WTC11 (cell line): ENCODE results near the gene EIF4G1. TPM values are rescaled to one million over a fixed set of nuclear protein-coding genes. Genes with fewer than 3 reads are reported as not detected.

ENCODE experiments used
- ATAC-seq: fragments of 200-7000 bp; cut with Tn5 transposase; 2 replicates; pipeline ENCODE4 v1.10.0; 2021; ENCODE audit warnings: mild to moderate bottlenecking, moderate library complexity
- CTCF ChIA-PET: fragments of 300-600 bp; sonication (Branson Sonifier 250); formaldehyde crosslinking; loops from one replicate; lab custom pipeline; 2021; ENCODE audit warnings: antibody characterized with exemption; lab: Charles Lee
- POLR2A ChIA-PET: fragments of 350-600 bp; sonication (Branson Sonifier 250); formaldehyde crosslinking; loops from one replicate; lab custom pipeline; 2021; ENCODE audit warnings: antibody characterized with exemption; lab: Charles Lee
- DNase-seq: peaks from one replicate; pipeline ENCODE4 v3.0.0; 2021; ENCODE audit warnings: low spot score
- H3K27ac Mint-ChIP-seq: 2 replicates; pipeline ENCODE4 v1.8.0; 2021; ENCODE audit warnings: mixed read lengths
- H3K27me3 Mint-ChIP-seq: 2 replicates; pipeline ENCODE4 v1.8.0; 2021; ENCODE audit warnings: low read depth, mild to moderate bottlenecking, moderate library complexity, mixed read lengths
- H3K36me3 Mint-ChIP-seq: 2 replicates; pipeline ENCODE4 v1.8.0; 2021; ENCODE audit warnings: mixed read lengths
- H3K4me1 Mint-ChIP-seq: 2 replicates; pipeline ENCODE4 v1.8.0; 2022; ENCODE audit warnings: mixed read lengths
- H3K4me3 Mint-ChIP-seq: 2 replicates; pipeline ENCODE4 v1.8.0; 2021; ENCODE audit warnings: mild to moderate bottlenecking, moderate library complexity, mixed read lengths
- H3K9me3 Mint-ChIP-seq: 2 replicates; pipeline ENCODE4 v1.8.0; 2021; ENCODE audit warnings: mixed read lengths
- ATF2 ChIP-seq: sonication (generic); formaldehyde crosslinking; IDR thresholded peaks from 2 replicates; pipeline ENCODE4 v1.8.1; 2022; ENCODE audit warnings: low read depth, missing genetic modification reagents, borderline replicate concordance
- E2F5 ChIP-seq: sonication (generic); formaldehyde crosslinking; IDR thresholded peaks from 2 replicates; pipeline ENCODE4 v1.8.1; 2022; ENCODE audit warnings: mild to moderate bottlenecking, moderate library complexity, missing genetic modification reagents
- ELF4 ChIP-seq: sonication (generic); formaldehyde crosslinking; IDR thresholded peaks from 2 replicates; pipeline ENCODE4 v1.8.1; 2022; ENCODE audit warnings: low read depth, mild to moderate bottlenecking, moderate library complexity, missing genetic modification reagents
- FOXJ3 ChIP-seq: sonication (generic); formaldehyde crosslinking; IDR thresholded peaks from 2 replicates; pipeline ENCODE4 v1.9.0; 2021; ENCODE audit warnings: missing genetic modification reagents, mild to moderate bottlenecking, borderline replicate concordance
- FOXP1 ChIP-seq: sonication (generic); formaldehyde crosslinking; IDR thresholded peaks from 2 replicates; pipeline ENCODE4 v1.8.0; 2022; ENCODE audit warnings: missing genetic modification reagents, mild to moderate bottlenecking, moderate library complexity, borderline replicate concordance
- GRHL2 ChIP-seq: fragments of 250-450 bp; sonication (Bioruptor Pico); IDR thresholded peaks from 2 replicates; pipeline ENCODE4 v1.8.0; 2022; ENCODE audit warnings: mild to moderate bottlenecking, moderate library complexity; ENCODE audit not compliant: insufficient replicate concordance, severe bottlenecking
- HMGA2 ChIP-seq: fragments of 250-450 bp; sonication (Bioruptor Pico); IDR thresholded peaks from 2 replicates; pipeline ENCODE4 v1.4.0; 2021; ENCODE audit warnings: mild to moderate bottlenecking, moderate library complexity
- MLX ChIP-seq: sonication (generic); formaldehyde crosslinking; IDR thresholded peaks from 2 replicates; pipeline ENCODE4 v1.8.1; 2023; ENCODE audit warnings: mild to moderate bottlenecking, missing genetic modification reagents, moderate library complexity
- MXD4 ChIP-seq: fragments of 250-450 bp; sonication (Bioruptor Pico); IDR thresholded peaks from 2 replicates; pipeline ENCODE4 v1.8.0; 2021; ENCODE audit warnings: mild to moderate bottlenecking, moderate library complexity, borderline replicate concordance
- MYBL2 ChIP-seq: sonication (generic); formaldehyde crosslinking; IDR thresholded peaks from 2 replicates; pipeline ENCODE4 v1.8.1; 2023; ENCODE audit warnings: mild to moderate bottlenecking, moderate library complexity, missing genetic modification reagents
- NR3C1 ChIP-seq: sonication (generic); formaldehyde crosslinking; conservative IDR thresholded peaks from 2 replicates; pipeline ENCODE4 v1.8.1; 2023; ENCODE audit warnings: low read depth, mild to moderate bottlenecking, missing genetic modification reagents
- PREB ChIP-seq: sonication (generic); formaldehyde crosslinking; IDR thresholded peaks from 2 replicates; pipeline ENCODE4 v1.8.1; 2022; ENCODE audit warnings: mild to moderate bottlenecking, missing genetic modification reagents, moderate library complexity, borderline replicate concordance
- ZNF138 ChIP-seq: sonication (generic); formaldehyde crosslinking; conservative IDR thresholded peaks from 2 replicates; pipeline ENCODE4 v1.8.1; 2022; ENCODE audit warnings: mild to moderate bottlenecking, moderate library complexity, missing genetic modification reagents
- ZNF423 ChIP-seq: fragments of 250-450 bp; sonication (Bioruptor Pico); IDR thresholded peaks from 2 replicates; pipeline ENCODE4 v2.1.2; 2022; ENCODE audit warnings: mild to moderate bottlenecking, moderate library complexity
- total RNA-seq: library from RNA; stranded (reverse); gene quantifications from 3 replicates; pipeline ENCODE4 v1.2.3, GENCODE V29; 2021
- TF ChIP-seq, protein P1 (sequence below): sonication (generic); formaldehyde crosslinking; conservative IDR thresholded peaks from 2 replicates; pipeline ENCODE4 v1.8.1; 2023; ENCODE audit warnings: mild to moderate bottlenecking, low read depth, missing genetic modification reagents, moderate library complexity
- TF ChIP-seq, protein P2 (sequence below): fragments of 250-450 bp; sonication (Bioruptor Pico); conservative IDR thresholded peaks from 2 replicates; pipeline ENCODE4 v1.9.0; 2021; ENCODE audit warnings: mild to moderate bottlenecking
- TF ChIP-seq, protein P3 (sequence below): fragments of 200-600 bp; IDR thresholded peaks from 2 replicates; pipeline ENCODE4 v1.8.0; 2022; ENCODE audit warnings: antibody characterized with exemption

EIF4G1 gene
- total RNA-seq, 1 experiment from 2014 or later = 557 TPM

DNA sequence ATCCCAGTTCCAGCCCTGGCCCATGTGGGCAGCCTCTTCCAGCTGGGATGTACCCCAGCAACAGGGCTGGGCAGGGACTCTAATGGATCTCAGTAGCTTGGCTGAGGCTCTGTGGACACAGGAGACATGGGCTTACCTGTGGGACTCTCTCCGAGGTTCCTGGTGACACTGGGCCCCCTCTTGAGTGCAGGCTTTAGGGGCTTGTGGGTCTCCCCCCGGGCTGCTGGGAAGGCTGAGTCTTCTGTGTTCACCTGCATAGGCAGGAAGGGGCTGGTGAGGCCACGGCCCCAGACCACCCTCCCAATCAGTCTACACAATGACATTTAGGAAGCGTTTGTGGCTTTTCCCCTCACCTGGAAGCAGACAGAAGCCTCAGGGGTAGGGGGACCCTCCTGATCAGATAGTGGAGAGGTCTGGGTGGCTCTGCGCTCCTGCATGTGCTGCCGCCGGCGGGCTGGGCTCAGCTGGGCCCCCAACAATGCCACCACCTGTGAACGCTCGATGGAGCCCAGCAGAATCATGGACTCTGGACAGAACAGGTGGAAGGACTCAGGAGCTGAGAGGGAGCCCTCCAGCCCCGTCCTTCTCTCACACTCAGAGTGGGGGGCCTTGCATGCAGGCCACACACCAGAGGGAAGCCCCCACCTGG, 38.6 kb downstream of the EIF4G1 start:
- POLR2A ChIA-PET = interaction anchor here (1.2 kb wide), 1 partner anchor 9 kb away, joined by 9 read pairs; no protein-coding TSS in a partner anchor
- no peaks in the 10 kb centered on the region for H3K27me3 Mint-ChIP-seq
- CTCF ChIA-PET = interaction anchor here (0.5 to 2.4 kb wide), 7 partner anchors 9 to 189 kb away, joined by 3 to 12 read pairs (median 5); no protein-coding TSS in a partner anchor
- H3K27ac Mint-ChIP-seq = no peak overlapping the region
- no peak for TF ChIP-seq FOXJ3
- TF ChIP-seq E2F5 = no peak
- TF ChIP-seq ELF4 = no peak
- TF ChIP-seq, protein P1, sequence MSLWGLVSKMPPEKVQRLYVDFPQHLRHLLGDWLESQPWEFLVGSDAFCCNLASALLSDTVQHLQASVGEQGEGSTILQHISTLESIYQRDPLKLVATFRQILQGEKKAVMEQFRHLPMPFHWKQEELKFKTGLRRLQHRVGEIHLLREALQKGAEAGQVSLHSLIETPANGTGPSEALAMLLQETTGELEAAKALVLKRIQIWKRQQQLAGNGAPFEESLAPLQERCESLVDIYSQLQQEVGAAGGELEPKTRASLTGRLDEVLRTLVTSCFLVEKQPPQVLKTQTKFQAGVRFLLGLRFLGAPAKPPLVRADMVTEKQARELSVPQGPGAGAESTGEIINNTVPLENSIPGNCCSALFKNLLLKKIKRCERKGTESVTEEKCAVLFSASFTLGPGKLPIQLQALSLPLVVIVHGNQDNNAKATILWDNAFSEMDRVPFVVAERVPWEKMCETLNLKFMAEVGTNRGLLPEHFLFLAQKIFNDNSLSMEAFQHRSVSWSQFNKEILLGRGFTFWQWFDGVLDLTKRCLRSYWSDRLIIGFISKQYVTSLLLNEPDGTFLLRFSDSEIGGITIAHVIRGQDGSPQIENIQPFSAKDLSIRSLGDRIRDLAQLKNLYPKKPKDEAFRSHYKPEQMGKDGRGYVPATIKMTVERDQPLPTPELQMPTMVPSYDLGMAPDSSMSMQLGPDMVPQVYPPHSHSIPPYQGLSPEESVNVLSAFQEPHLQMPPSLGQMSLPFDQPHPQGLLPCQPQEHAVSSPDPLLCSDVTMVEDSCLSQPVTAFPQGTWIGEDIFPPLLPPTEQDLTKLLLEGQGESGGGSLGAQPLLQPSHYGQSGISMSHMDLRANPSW = no peak
- no peak for TF ChIP-seq HMGA2 (CRISPR knock-in tag)
- TF ChIP-seq MXD4 (CRISPR knock-in tag) = no peak
- TF ChIP-seq GRHL2 (CRISPR knock-in tag) = no peak
- TF ChIP-seq, protein P2, sequence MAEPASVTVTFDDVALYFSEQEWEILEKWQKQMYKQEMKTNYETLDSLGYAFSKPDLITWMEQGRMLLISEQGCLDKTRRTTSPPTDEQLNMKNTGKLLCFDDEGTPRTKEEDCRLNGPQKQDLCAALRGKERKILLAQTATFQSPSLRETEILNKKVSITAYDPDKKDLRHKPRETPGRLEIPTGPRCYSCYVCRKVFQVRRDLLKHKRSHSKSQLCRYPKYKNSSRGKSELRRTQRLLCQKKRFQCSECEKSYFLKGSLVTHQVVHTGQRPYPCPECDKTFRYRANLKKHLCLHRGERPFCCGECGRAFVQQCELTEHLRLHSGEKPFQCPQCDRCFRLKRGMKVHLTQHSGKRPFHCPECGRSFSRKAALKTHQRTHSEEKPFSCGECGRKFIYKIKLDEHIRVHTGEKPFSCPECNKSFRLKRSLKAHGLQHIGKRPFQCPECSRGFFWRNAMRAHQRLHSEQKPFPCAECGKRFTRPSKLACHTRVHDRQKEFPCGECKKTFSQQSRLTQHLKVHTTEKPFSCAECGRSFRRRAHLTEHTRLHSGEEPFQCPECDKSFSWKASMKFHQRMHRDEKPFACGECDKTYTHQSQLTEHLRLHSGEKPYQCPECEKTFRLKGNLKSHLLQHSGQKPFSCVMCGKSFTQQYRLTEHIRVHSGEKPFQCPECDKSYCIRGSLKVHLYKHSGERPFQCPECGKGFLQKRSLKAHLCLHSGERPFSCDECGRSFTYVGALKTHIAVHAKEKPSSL (CRISPR knock-in tag) = no peak
- DNase-seq (no peak), ATAC-seq (no peak)
- peaks cover 11% of the 10 kb centered on the region for H3K4me1 Mint-ChIP-seq
- H3K36me3 Mint-ChIP-seq = peaks cover 15% of the 10 kb centered on the region
- no peaks in the 10 kb centered on the region for H3K9me3 Mint-ChIP-seq
- no peak overlapping the region for H3K4me3 Mint-ChIP-seq

DNA sequence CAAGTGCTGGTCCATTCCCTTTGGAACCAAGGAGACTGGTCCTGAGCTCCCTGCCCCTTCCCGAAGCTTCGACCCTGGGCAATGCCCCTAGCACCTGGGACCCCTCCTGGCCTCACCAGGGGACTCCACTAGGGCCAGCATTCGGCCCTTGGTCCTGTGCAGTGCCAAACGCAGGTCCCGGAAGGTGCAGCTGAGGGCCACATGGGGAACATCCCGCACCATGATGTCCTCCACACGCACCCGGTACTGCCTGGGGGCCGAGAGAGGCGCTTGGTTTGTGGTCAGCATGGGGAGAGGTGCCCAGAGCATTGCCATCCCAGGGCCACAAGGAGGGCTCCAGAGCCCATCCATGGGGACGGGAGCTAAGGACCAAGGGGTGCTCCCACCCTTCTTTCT, 39.1 kb downstream of the EIF4G1 start:
- POLR2A ChIA-PET = no interaction called here
- TF ChIP-seq ATF2 (CRISPR knock-in tag) (no peak), ZNF423 (CRISPR knock-in tag) (no peak), ZNF138 (no peak), PREB (CRISPR knock-in tag) (no peak), MLX (CRISPR knock-in tag) (no peak), MYBL2 (CRISPR knock-in tag) (no peak), FOXP1 (CRISPR knock-in tag) (no peak), NR3C1 (CRISPR knock-in tag) (no peak)
- TF ChIP-seq, protein P3, sequence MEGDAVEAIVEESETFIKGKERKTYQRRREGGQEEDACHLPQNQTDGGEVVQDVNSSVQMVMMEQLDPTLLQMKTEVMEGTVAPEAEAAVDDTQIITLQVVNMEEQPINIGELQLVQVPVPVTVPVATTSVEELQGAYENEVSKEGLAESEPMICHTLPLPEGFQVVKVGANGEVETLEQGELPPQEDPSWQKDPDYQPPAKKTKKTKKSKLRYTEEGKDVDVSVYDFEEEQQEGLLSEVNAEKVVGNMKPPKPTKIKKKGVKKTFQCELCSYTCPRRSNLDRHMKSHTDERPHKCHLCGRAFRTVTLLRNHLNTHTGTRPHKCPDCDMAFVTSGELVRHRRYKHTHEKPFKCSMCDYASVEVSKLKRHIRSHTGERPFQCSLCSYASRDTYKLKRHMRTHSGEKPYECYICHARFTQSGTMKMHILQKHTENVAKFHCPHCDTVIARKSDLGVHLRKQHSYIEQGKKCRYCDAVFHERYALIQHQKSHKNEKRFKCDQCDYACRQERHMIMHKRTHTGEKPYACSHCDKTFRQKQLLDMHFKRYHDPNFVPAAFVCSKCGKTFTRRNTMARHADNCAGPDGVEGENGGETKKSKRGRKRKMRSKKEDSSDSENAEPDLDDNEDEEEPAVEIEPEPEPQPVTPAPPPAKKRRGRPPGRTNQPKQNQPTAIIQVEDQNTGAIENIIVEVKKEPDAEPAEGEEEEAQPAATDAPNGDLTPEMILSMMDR = no peak
- TF ChIP-seq, protein P1 = no peak
- TF ChIP-seq, all 79 proteins: peak for 0
- Mint-ChIP-seq H3K27me3 (no peaks in the 10 kb centered on the region), H3K4me3 (no peak overlapping the region), H3K27ac (no peak overlapping the region), H3K4me1 (peaks cover 11% of the 10 kb centered on the region), H3K9me3 (no peaks in the 10 kb centered on the region), H3K36me3 (peaks cover 17% of the 10 kb centered on the region)
- CTCF ChIA-PET = interaction anchor here (0.6 to 2.6 kb wide), 11 partner anchors 8 to 188 kb away, joined by 3 to 18 read pairs (median 5); no protein-coding TSS in a partner anchor
- no peak for DNase-seq
- no peak for ATAC-seq
